HCT116 (cell line): Measurements from ENCODE around the gene P2RX3. TPM values are rescaled to one million over a fixed set of nuclear protein-coding genes. Genes with fewer than 3 reads are reported as not detected.

ENCODE experiments used
- ATAC-seq: fragments of 200-7000 bp; cut with Tn5 transposase; 2 replicates; pipeline ENCODE4 v1.9.1; 2020; ENCODE audit warnings: mild to moderate bottlenecking, moderate library complexity
- BruUV-seq: library from RNA; stranded (reverse); fragments of 400-500 nt; replicated peaks from 2 replicates; lab custom pipeline; 2021; lab: Mats Ljungman, UMichigan
- CTCF ChIA-PET: fragments of 300-600 bp; sonication (Branson Sonifier 250); formaldehyde crosslinking; loops from one replicate; lab custom pipeline; 2021; ENCODE audit warnings: antibody characterized with exemption; lab: Charles Lee
- POLR2A ChIA-PET: fragments of 300-600, 350-600 bp; sonication (Branson Sonifier 250); formaldehyde crosslinking; loops from one replicate; lab custom pipeline; 2021; ENCODE audit warnings: antibody characterized with exemption; lab: Charles Lee
- RAD21 ChIA-PET, 2 experiments: fragments of 300-600 bp; sonication (Branson Sonifier 250); formaldehyde crosslinking; loops; one replicate each; lab custom pipeline; 2023; ENCODE audit warnings: low total read pairs in 2 of 2; ENCODE audit not compliant: uncharacterized antibody in 2 of 2, unreplicated experiment in 2 of 2, low non-redundant PET in 1 of 2; lab: Charles Lee
- DNase-seq: peaks from one replicate; pipeline ENCODE4 v3.0.0-alpha.2; 2010; ENCODE audit warnings: low read depth, low spot score
- H2AFZ ChIP-seq: fragments of 200-600 bp; shearing (Covaris generic), sonication (generic); 2 replicates; pipeline ENCODE4 v1.6.1; 2017; ENCODE audit warnings: low read depth, mixed run types, mixed read lengths, antibody characterized with exemption, low read length; ENCODE audit not compliant: poor library complexity, severe bottlenecking
- H3K27ac ChIP-seq: 2 replicates; pipeline ENCODE4 v1.5.1; 2012; ENCODE audit warnings: low read depth, low read length
- H3K27me3 ChIP-seq: fragments of 200-600 bp; sonication (generic); 2 replicates; pipeline ENCODE4 v1.6.1; 2016; ENCODE audit warnings: mixed run types, low read length, mixed read lengths; ENCODE audit not compliant: insufficient read depth
- H3K36me3 ChIP-seq, 2 experiments: fragments of 200-500 bp in 1 of 2; fragments of 200-600 bp in 1 of 2; sonication (Bioruptor generic) in 1 of 2; sonication (generic) in 1 of 2; 2 replicates each; pipeline versions ENCODE4 v1.5.1 to v1.6.1; 2014 to 2016; ENCODE audit warnings: low read length in 2 of 2, inconsistent platforms in 1 of 2, mixed read lengths in 1 of 2, mixed run types in 1 of 2; ENCODE audit not compliant: insufficient read depth in 2 of 2, control insufficient read depth in 1 of 2
- H3K4me1 ChIP-seq, 2 experiments: fragments of 200-600 bp in 1 of 2; sonication (generic) in 1 of 2; 2 replicates each; pipeline versions ENCODE4 v1.5.1 to v1.6.1; 2012 to 2017; ENCODE audit warnings: low read length in 2 of 2, inconsistent platforms in 1 of 2, mild to moderate bottlenecking in 1 of 2, mixed read lengths in 1 of 2, mixed run types in 1 of 2, moderate library complexity in 1 of 2; ENCODE audit not compliant: insufficient read depth in 2 of 2, control insufficient read depth in 1 of 2
- H3K4me2 ChIP-seq: fragments of 200-600 bp; sonication (generic); 2 replicates; pipeline ENCODE4 v1.6.1; 2017; ENCODE audit warnings: mixed run types, low read length, mixed read lengths
- H3K4me3 ChIP-seq, 2 experiments: fragments of 200-600 bp in 1 of 2; sonication (generic) in 1 of 2; replicated peaks in 1 of 2; 2 replicates each; pipeline ENCODE4 v1.5.1; 2011 to 2016; ENCODE audit warnings: low read length in 2 of 2, control low read depth in 1 of 2, low read depth in 1 of 2, mild to moderate bottlenecking in 1 of 2, mixed read lengths in 1 of 2, mixed run types in 1 of 2
- H3K79me2 ChIP-seq: fragments of 200-600 bp; sonication (generic); 2 replicates; pipeline ENCODE4 v1.6.1; 2017; ENCODE audit warnings: mild to moderate bottlenecking, mixed run types, low read length, moderate library complexity, mixed read lengths; ENCODE audit not compliant: insufficient read depth
- H3K9ac ChIP-seq: fragments of 200-600 bp; sonication (generic); 2 replicates; pipeline ENCODE4 v1.6.1; 2016; ENCODE audit warnings: low read length, mixed read lengths
- H3K9me2 ChIP-seq: fragments of 200-600 bp; sonication (generic), shearing (Covaris generic); 2 replicates; pipeline ENCODE4 v1.6.1; 2017; ENCODE audit warnings: mixed run types, mild to moderate bottlenecking, moderate library complexity; ENCODE audit not compliant: insufficient read depth
- H3K9me3 ChIP-seq, 2 experiments: fragments of 200-500 bp in 1 of 2; fragments of 200-600 bp in 1 of 2; sonication (Bioruptor generic) in 1 of 2; sonication (generic) in 1 of 2; 2 replicates each; pipeline ENCODE4 v1.6.1; 2014 to 2017; ENCODE audit warnings: low read length in 2 of 2, mixed read lengths in 2 of 2, inconsistent platforms in 1 of 2, low read depth in 1 of 2, mild to moderate bottlenecking in 1 of 2, mixed run types in 1 of 2, moderate library complexity in 1 of 2; ENCODE audit not compliant: control insufficient read depth in 1 of 2, insufficient read depth in 1 of 2
- H4K20me1 ChIP-seq: fragments of 200-600 bp; sonication (generic), shearing (Covaris generic); 2 replicates; pipeline ENCODE4 v1.6.1; 2017; ENCODE audit warnings: mixed run types, mild to moderate bottlenecking, moderate library complexity; ENCODE audit not compliant: insufficient read depth
- CBX3 ChIP-seq: IDR thresholded peaks from 2 replicates; pipeline ENCODE4 v1.6.1; 2012; ENCODE audit warnings: low read depth
- ELF1 ChIP-seq: IDR thresholded peaks from 2 replicates; pipeline ENCODE4 v1.6.1; 2012; ENCODE audit warnings: low read depth, borderline replicate concordance
- EZH2phosphoT487 ChIP-seq: fragments of 200-600 bp; IDR thresholded peaks from 2 replicates; pipeline ENCODE4 v1.6.1; 2018; ENCODE audit warnings: antibody characterized with exemption, borderline replicate concordance
- JUND ChIP-seq: IDR thresholded peaks from 2 replicates; pipeline ENCODE4 v1.6.1; 2012
- MAX ChIP-seq: IDR thresholded peaks from 2 replicates; pipeline ENCODE4 v1.6.1; 2012
- POLR2AphosphoS5 ChIP-seq: IDR thresholded peaks from 2 replicates; pipeline ENCODE4 v1.6.1; 2011; ENCODE audit warnings: mild to moderate bottlenecking, low read depth, low read length, moderate library complexity
- RAD21 ChIP-seq: IDR thresholded peaks from 2 replicates; pipeline ENCODE4 v1.6.1; 2012; ENCODE audit warnings: low read depth, mild to moderate bottlenecking
- REST ChIP-seq: IDR thresholded peaks from 2 replicates; pipeline ENCODE4 v1.6.1; 2012; ENCODE audit warnings: low read depth
- SIN3A ChIP-seq: IDR thresholded peaks from 2 replicates; pipeline ENCODE4 v1.6.1; 2012; ENCODE audit warnings: low read depth
- SRF ChIP-seq: IDR thresholded peaks from 2 replicates; pipeline ENCODE4 v1.6.1; 2012; ENCODE audit warnings: low read depth
- YY1 ChIP-seq: IDR thresholded peaks from 2 replicates; pipeline ENCODE4 v1.6.1; 2011; ENCODE audit warnings: low read length, low read depth, moderate library complexity, mild to moderate bottlenecking; ENCODE audit not compliant: insufficient replicate concordance; ENCODE audit errors: extremely low read depth
- ZNF274 ChIP-seq: fragments of 200-500 bp; sonication (Bioruptor generic); IDR thresholded peaks from 2 replicates; pipeline ENCODE4 v1.6.1; 2014; ENCODE audit warnings: mild to moderate bottlenecking, low read depth, low read length, inconsistent platforms
- intact Hi-C: fragments of 100-400 bp; cut with micrococcal nuclease; formaldehyde crosslinking; loops from 2 replicates; pipeline ENCODE4 v1.10.0; 2022
- total RNA-seq: library from RNA; stranded (reverse); gene quantifications from one replicate; pipeline ENCODE4 v1.2.1, GENCODE V29; 2021; ENCODE audit not compliant: unreplicated experiment
- TF ChIP-seq, protein P1 (sequence below), 3 experiments: fragments of 200-600 bp in 1 of 3; sonication (generic) in 1 of 3; IDR thresholded peaks in 2 of 3; conservative IDR thresholded peaks in 1 of 3; 2 replicates each; pipeline ENCODE4 v1.5.1; 2012 to 2017; ENCODE audit warnings: low read depth in 2 of 3, low read length in 2 of 3, antibody characterized with exemption in 1 of 3, borderline replicate concordance in 1 of 3, control low read depth in 1 of 3, mild to moderate bottlenecking in 1 of 3, mixed read lengths in 1 of 3, mixed run types in 1 of 3, moderate library complexity in 1 of 3; ENCODE audit not compliant: insufficient read depth in 1 of 3

P2RX3 gene
- total RNA-seq, 1 experiment from 2014 or later: not detected

DNA sequence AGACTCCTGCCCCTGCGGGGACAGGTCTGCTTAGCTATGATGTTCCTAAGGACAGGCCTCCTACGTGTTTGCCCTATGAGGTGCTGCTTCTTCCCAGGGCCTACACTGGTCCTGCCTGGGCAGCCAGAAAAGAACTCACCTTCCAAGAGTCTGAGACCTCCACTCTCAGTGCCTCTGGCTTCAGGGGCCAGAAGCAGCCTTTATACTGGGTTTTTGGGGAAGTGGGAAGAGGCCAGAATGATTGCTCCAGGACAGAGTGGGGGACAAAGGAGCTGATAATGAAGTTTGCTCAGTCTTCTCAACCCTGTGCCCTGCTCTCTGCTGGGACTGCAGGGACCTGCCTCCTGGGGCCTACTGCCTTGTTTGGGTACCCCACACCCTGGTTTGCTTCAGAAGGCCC, 42.8 kb downstream of the P2RX3 start, which contains the start of gene PRG3:
Gene PRG3, minus strand, starts transcription at position 176 of the 400 bp plus-strand sequence. CDS start 442 bp downstream, outside the sequence.
- ATAC-seq: no peak
- H3K27me3 ChIP-seq: peaks cover 27% of the 10 kb centered on the region
- TF ChIP-seq SRF: no peak
- TF ChIP-seq REST: no peak
- TF ChIP-seq ZNF274: no peak
- TF ChIP-seq SIN3A: no peak
- no peak for TF ChIP-seq RAD21
- TF ChIP-seq POLR2AphosphoS5: no peak
- no peak for TF ChIP-seq MAX
- no peak for TF ChIP-seq EZH2phosphoT487
- no peak for TF ChIP-seq YY1
- TF ChIP-seq CBX3: no peak
- TF ChIP-seq, protein P1, sequence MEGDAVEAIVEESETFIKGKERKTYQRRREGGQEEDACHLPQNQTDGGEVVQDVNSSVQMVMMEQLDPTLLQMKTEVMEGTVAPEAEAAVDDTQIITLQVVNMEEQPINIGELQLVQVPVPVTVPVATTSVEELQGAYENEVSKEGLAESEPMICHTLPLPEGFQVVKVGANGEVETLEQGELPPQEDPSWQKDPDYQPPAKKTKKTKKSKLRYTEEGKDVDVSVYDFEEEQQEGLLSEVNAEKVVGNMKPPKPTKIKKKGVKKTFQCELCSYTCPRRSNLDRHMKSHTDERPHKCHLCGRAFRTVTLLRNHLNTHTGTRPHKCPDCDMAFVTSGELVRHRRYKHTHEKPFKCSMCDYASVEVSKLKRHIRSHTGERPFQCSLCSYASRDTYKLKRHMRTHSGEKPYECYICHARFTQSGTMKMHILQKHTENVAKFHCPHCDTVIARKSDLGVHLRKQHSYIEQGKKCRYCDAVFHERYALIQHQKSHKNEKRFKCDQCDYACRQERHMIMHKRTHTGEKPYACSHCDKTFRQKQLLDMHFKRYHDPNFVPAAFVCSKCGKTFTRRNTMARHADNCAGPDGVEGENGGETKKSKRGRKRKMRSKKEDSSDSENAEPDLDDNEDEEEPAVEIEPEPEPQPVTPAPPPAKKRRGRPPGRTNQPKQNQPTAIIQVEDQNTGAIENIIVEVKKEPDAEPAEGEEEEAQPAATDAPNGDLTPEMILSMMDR (IDR thresholded peaks at IDR 0.05 in 2 of 3, conservative IDR thresholded peaks at IDR 0.05 in 1 of 3; ENCODE audit: borderline replicate concordance in 1 of 3, insufficient read depth in 1 of 3, low read depth in 2 of 3, low read length in 2 of 3): no peak
- TF ChIP-seq JUND: no peak
- no peak for TF ChIP-seq ELF1
- TF ChIP-seq, all 23 proteins: peak for 0
- no peak for DNase-seq
- no peaks in the 10 kb centered on the region for H3K79me2 ChIP-seq
- H3K9ac ChIP-seq: no peak within 1 kb of the TSS
- ChIA-PET RAD21 (no interaction called here), POLR2A (interaction anchor here (0.6 kb wide), 1 partner anchor 57 kb away, joined by 3 read pairs; no protein-coding TSS in a partner anchor), CTCF (no interaction called here)
- no peaks in the 10 kb centered on the region for H3K9me2 ChIP-seq
- no peak within 1 kb of the TSS for H3K4me3 ChIP-seq
- no peak within 1 kb of the TSS for H3K27ac ChIP-seq
- no peak within 1 kb of the TSS for H2AFZ ChIP-seq
- H3K4me1 ChIP-seq: no peaks in the 10 kb centered on the region
- H3K4me2 ChIP-seq: no peak within 1 kb of the TSS
- H4K20me1 ChIP-seq: no peaks in the 10 kb centered on the region
- intact Hi-C loops: no loop called here
- H3K9me3 ChIP-seq: no peaks in the 10 kb centered on the region
- no peaks in the 10 kb centered on the region for H3K36me3 ChIP-seq
- no TSS peak for BruUV-seq
